A549 (cell line): Measurements from ENCODE around the gene LRSAM1. TPM values are rescaled to one million over a fixed set of nuclear protein-coding genes. Genes with fewer than 3 reads are reported as not detected.
A peak's percentile ranks its signal among the peaks of the same experiment; 100 is the strongest.

Experiments used
- ATAC-seq, 2 experiments: fragments of 200-7000 bp in 1 of 2; fragments of >200 bp in 1 of 2; cut with Nextera tagmentation in 1 of 2; cut with Tn5 transposase in 1 of 2; 3 replicates each; pipeline versions ENCODE4 v1.8.0 to v1.9.1; 2018 to 2020; ENCODE audit warnings: mild to moderate bottlenecking in 1 of 2, moderate library complexity in 1 of 2
- CTCF ChIA-PET: fragments of 300-600 bp; sonication (Branson Sonifier 250); formaldehyde crosslinking; extraction: SDS; loops from one replicate; lab custom pipeline; 2021; ENCODE audit warnings: antibody characterized with exemption, inconsistent platforms; lab: Yijun Ruan, JAX
- POLR2A ChIA-PET: fragments of 350-600 bp; formaldehyde crosslinking; extraction: SDS; loops from one replicate; lab custom pipeline; 2021; ENCODE audit warnings: antibody characterized with exemption, inconsistent platforms; lab: Yijun Ruan, JAX
- DNase-seq, 2 experiments: peaks; one replicate each; pipeline versions ENCODE4 v3.0.0 to v3.0.0-alpha.2; 2011 to 2016; ENCODE audit warnings: low read depth in 1 of 2, low spot score in 1 of 2
- FAIRE-seq: peaks from 2 replicates; lab custom pipeline; 2011; peaks lifted over from hg19 to GRCh38; lab: Jason Lieb, UNC
- H3K27ac ChIP-seq, 2 experiments: fragments of >200 bp; sonication (Bioruptor Twin); formaldehyde crosslinking; 3 replicates each; pipeline ENCODE4 v1.5.1; 2016 to 2017
- H3K4me1 ChIP-seq: fragments of >200 bp; sonication (Bioruptor Twin); formaldehyde crosslinking; 3 replicates; pipeline ENCODE4 v1.6.1; 2016
- H3K4me2 ChIP-seq: fragments of >200 bp; sonication (Bioruptor Twin); formaldehyde crosslinking; 3 replicates; pipeline ENCODE4 v1.6.1; 2016
- H3K4me3 ChIP-seq: fragments of >200 bp; sonication (Bioruptor Twin); formaldehyde crosslinking; 3 replicates; pipeline ENCODE4 v1.5.1; 2016
- H3K9me3 ChIP-seq: fragments of >200 bp; sonication (Bioruptor Twin); formaldehyde crosslinking; 3 replicates; pipeline ENCODE4 v1.6.1; 2016
- ATOH8 ChIP-seq: fragments of 250-450 bp; sonication (Bioruptor Pico); IDR thresholded peaks from 2 replicates; pipeline ENCODE4 v1.5.0; 2020; ENCODE audit warnings: low read depth, mild to moderate bottlenecking, moderate library complexity
- BCL3 ChIP-seq: fragments of >200 bp; sonication (Bioruptor Twin); formaldehyde crosslinking; IDR thresholded peaks from 3 replicates; pipeline ENCODE4 v1.6.1; 2016
- BHLHE40 ChIP-seq: IDR thresholded peaks from 2 replicates; pipeline ENCODE4 v1.6.1; 2012; ENCODE audit warnings: low read depth, low read length, inconsistent platforms
- CBX2 ChIP-seq: fragments of 200-600 bp; sonication (generic); IDR thresholded peaks from 2 replicates; pipeline ENCODE4 v1.6.1; 2016; ENCODE audit warnings: low read depth, mild to moderate bottlenecking, borderline replicate concordance
- CBX8 ChIP-seq: fragments of 200-600 bp; sonication (generic); IDR thresholded peaks from 2 replicates; pipeline ENCODE4 v1.6.1; 2016
- EHMT2 ChIP-seq: fragments of 200-600 bp; sonication (generic); IDR thresholded peaks from 2 replicates; pipeline ENCODE4 v1.6.1; 2016; ENCODE audit warnings: antibody characterized with exemption, low read depth, mild to moderate bottlenecking, moderate library complexity
- ELK1 ChIP-seq: fragments of 150-350 bp; IDR thresholded peaks from 2 replicates; pipeline ENCODE4 v1.6.1; 2014; ENCODE audit warnings: low read depth, mild to moderate bottlenecking, low read length
- FOSL2 ChIP-seq, 2 experiments: fragments of 450-650 bp in 1 of 2; fragments of >200 bp in 1 of 2; sonication (Bioruptor Twin) in 1 of 2; formaldehyde crosslinking; IDR thresholded peaks; 2 replicates each; pipeline versions ENCODE4 v1.5.0 to v1.6.1; 2016 to 2020; ENCODE audit warnings: mild to moderate bottlenecking in 1 of 2, moderate library complexity in 1 of 2
- HES2 ChIP-seq: fragments of >200 bp; sonication (Bioruptor Twin); formaldehyde crosslinking; IDR thresholded peaks from 2 replicates; pipeline ENCODE4 v1.6.1; 2016
- HOXB5 ChIP-seq: fragments of 250-450 bp; sonication (Bioruptor Pico); IDR thresholded peaks from 2 replicates; pipeline ENCODE4 v1.5.0; 2020; ENCODE audit warnings: mild to moderate bottlenecking, moderate library complexity
- JUN ChIP-seq, 2 experiments: fragments of >200 bp; sonication (Bioruptor Twin); formaldehyde crosslinking; IDR thresholded peaks; 2 replicates in 1 of 2; 3 replicates in 1 of 2; pipeline ENCODE4 v1.6.1; 2016 to 2017
- MAZ ChIP-seq: fragments of 150-350 bp; IDR thresholded peaks from 2 replicates; pipeline ENCODE4 v1.6.1; 2014; ENCODE audit warnings: antibody characterized with exemption, low read depth, low read length, borderline replicate concordance
- NR3C1 ChIP-seq: fragments of >200 bp; sonication (Bioruptor Twin); formaldehyde crosslinking; IDR thresholded peaks from 3 replicates; pipeline ENCODE4 v1.6.1; 2017
- PBX3 ChIP-seq: IDR thresholded peaks from 2 replicates; pipeline ENCODE4 v1.6.1; 2012
- RCOR1 ChIP-seq: fragments of 150-350 bp; IDR thresholded peaks from 2 replicates; pipeline ENCODE4 v1.6.1; 2014; ENCODE audit warnings: antibody characterized with exemption, low read length, low read depth
- REST ChIP-seq: fragments of 200-600 bp; sonication (generic); IDR thresholded peaks from 2 replicates; pipeline ENCODE4 v1.6.1; 2016; ENCODE audit warnings: antibody characterized with exemption, mild to moderate bottlenecking, moderate library complexity
- RNF2 ChIP-seq: fragments of 200-600 bp; sonication (generic); IDR thresholded peaks from 2 replicates; pipeline ENCODE4 v1.6.1; 2016; ENCODE audit warnings: low read depth, mild to moderate bottlenecking, antibody characterized with exemption, moderate library complexity, borderline replicate concordance
- TFCP2L1 ChIP-seq: fragments of 250-450 bp; sonication (Bioruptor Pico); IDR thresholded peaks from 2 replicates; pipeline ENCODE4 v1.5.0; 2021; ENCODE audit warnings: mild to moderate bottlenecking
- TP53 ChIP-seq: fragments of 250-450 bp; sonication (Bioruptor Pico); IDR thresholded peaks from 2 replicates; pipeline ENCODE4 v1.5.0; 2021; ENCODE audit warnings: mild to moderate bottlenecking, moderate library complexity
- USF2 ChIP-seq: fragments of 450-650 bp; IDR thresholded peaks from 2 replicates; pipeline ENCODE4 v1.6.1; 2014; ENCODE audit warnings: antibody characterized with exemption
- ZNF302 ChIP-seq: fragments of 250-450 bp; sonication (Bioruptor Pico); IDR thresholded peaks from 2 replicates; pipeline ENCODE4 v1.9.0; 2021; ENCODE audit warnings: inconsistent platforms, mild to moderate bottlenecking, moderate library complexity
- WGBS: methylation state at CpG from one replicate; pipeline ENCODE4 v1.1.6; 2017; ENCODE audit errors: missing lambda C conversion rate; 5-methylcytosine and 5-hydroxymethylcytosine counted together
- polyA plus RNA-seq, 4 experiments: library from polyadenylated mRNA; depleted of rRNA in 3 of 4; stranded (reverse); fragments of >200 nt; fragmentation: RNase III in 1 of 4; extraction: RNeasy Plus Mini Kit Qiagen cat#74134 plus additional on column Dnase treatment in 1 of 4; gene quantifications; 2 replicates in 3 of 4; 3 replicates in 1 of 4; pipeline ENCODE4 v1.2.3, GENCODE V29; 2011 to 2017

Gene LRSAM1
- polyA plus RNA-seq, 2 of the 4 experiments (the other 2 are of a cell fraction) = 5.1 to 10.0 TPM

- TF ChIP-seq REST = no peak
- TF ChIP-seq NR3C1 = no peak
- no peak for TF ChIP-seq ATOH8 (CRISPR knock-in tag)
- TF ChIP-seq, all 56 proteins: peak for 10
These were observed 94.2 kb downstream of the LRSAM1 start (continued) for GRCh38 chr9:127545196-127546124.

GRCh38 chr9:127546125-127546832 lies 95.0 kb downstream of the LRSAM1 start:
- FAIRE-seq (no peak), ATAC-seq (peak; percentile 9 to 38), DNase-seq (peak in 1 of 2 experiments; percentile 49)
- Histone ChIP-seq H3K4me3 (peak overlapping the region; percentile 11; the same call in 1 of the 3 replicates), H3K4me2 (peak overlapping the region; percentile 74), H3K4me1 (peaks cover 91% of the 10 kb centered on the region), H3K9me3 (no peaks in the 10 kb centered on the region), H3K27ac (peak overlapping the region; percentile 94 to 96)
- 40% methylated on average over 6 of the region's 14 CpGs for WGBS
- no peak for TF ChIP-seq CBX2
- no peak for TF ChIP-seq PBX3
- TF ChIP-seq CBX8 = no peak
- TF ChIP-seq ZNF302 (CRISPR knock-in tag) = no peak
- no peak for TF ChIP-seq TFCP2L1
- TF ChIP-seq RNF2 = no peak
- TF ChIP-seq MAZ = no peak
- TF ChIP-seq JUN (IDR thresholded peaks at IDR 0.05) = no peak; a peak in 2 of 5 replicates
- TF ChIP-seq FOSL2 (IDR thresholded peaks at IDR 0.05) = no peak
- TF ChIP-seq FOSL2 (CRISPR knock-in tag; IDR thresholded peaks at IDR 0.05) = no peak
- no peak for TF ChIP-seq BHLHE40
- TF ChIP-seq HOXB5 = no peak
- TF ChIP-seq TP53 (CRISPR knock-in tag) = no peak
- TF ChIP-seq HES2 = no peak
- no peak for TF ChIP-seq EHMT2
- no peak for TF ChIP-seq USF2
- TF ChIP-seq NR3C1 = no peak
- no peak for TF ChIP-seq BCL3
- TF ChIP-seq ELK1 = no peak
- TF ChIP-seq RCOR1 = no peak
- POLR2A ChIA-PET = interaction anchor here (0.7 to 1.0 kb wide), 3 partner anchors 11 to 41 kb away, joined by 3 to 5 read pairs (median 4); no protein-coding TSS in a partner anchor
- CTCF ChIA-PET = interaction anchor here (1.3 to 11.4 kb wide), 5 partner anchors 9 to 41 kb away, joined by 3 to 88 read pairs (median 11); no protein-coding TSS in a partner anchor
